IMR-90 (cell line): ENCODE measurements around the gene PAPSS2. TPM values are rescaled to one million over a fixed set of nuclear protein-coding genes. Genes with fewer than 3 reads are reported as not detected.

Experiments used
- ATAC-seq: fragments of 200-7000 bp; cut with Tn5 transposase; 2 replicates; pipeline ENCODE4 v1.9.1; 2020; ENCODE audit warnings: low read depth, mild to moderate bottlenecking, moderate library complexity
- BruUV-seq: library from RNA; stranded (reverse); fragments of 400-500 nt; replicated peaks from 2 replicates; lab custom pipeline; 2021; lab: Mats Ljungman, UMichigan
- CTCF ChIA-PET: fragments of 300-600 bp; formaldehyde crosslinking; extraction: SDS; loops from one replicate; lab custom pipeline; 2021; ENCODE audit warnings: antibody characterized with exemption; lab: Yijun Ruan, JAX
- POLR2A ChIA-PET: fragments of 300-600 bp; sonication (Branson Sonifier 250); formaldehyde crosslinking; loops from one replicate; lab custom pipeline; 2022; ENCODE audit warnings: antibody characterized with exemption; ENCODE audit not compliant: unreplicated experiment; lab: Charles Lee
- DNase-seq: peaks from one replicate; pipeline ENCODE4 v3.0.0; 2013
- H2AFZ ChIP-seq: replicated peaks from 2 replicates; pipeline ENCODE3; 2013; ENCODE audit warnings: low read length, mild to moderate bottlenecking; ENCODE audit not compliant: poor library complexity
- H2AK5ac ChIP-seq: 2 replicates; pipeline ENCODE4 v1.6.1; 2013; ENCODE audit warnings: low read depth, low read length, inconsistent platforms
- H2AK9ac ChIP-seq: replicated peaks from 2 replicates; pipeline ENCODE3; 2013; ENCODE audit warnings: mild to moderate bottlenecking, low read depth, low read length, moderate library complexity; ENCODE audit not compliant: poor library complexity
- H2BK120ac ChIP-seq: 2 replicates; pipeline ENCODE4 v1.6.1; 2013; ENCODE audit warnings: low read depth, low read length, inconsistent platforms
- H2BK15ac ChIP-seq: 3 replicates; pipeline ENCODE4 v1.6.1; 2013; ENCODE audit warnings: low read depth, low read length, inconsistent platforms
- H2BK20ac ChIP-seq: 2 replicates; pipeline ENCODE4 v1.6.1; 2013; ENCODE audit warnings: low read depth, mild to moderate bottlenecking, inconsistent platforms, low read length, moderate library complexity
- H2BK5ac ChIP-seq: 2 replicates; pipeline ENCODE4 v1.6.1; 2013; ENCODE audit warnings: mild to moderate bottlenecking, low read depth, low read length, inconsistent platforms; ENCODE audit not compliant: poor library complexity, severe bottlenecking
- H3K14ac ChIP-seq: replicated peaks from 2 replicates; pipeline ENCODE4 v1.6.1; 2013; ENCODE audit warnings: low read depth, low read length, inconsistent platforms
- H3K18ac ChIP-seq: 2 replicates; pipeline ENCODE4 v1.6.1; 2013; ENCODE audit warnings: low read depth, low read length, control low read depth
- H3K23ac ChIP-seq: 2 replicates; pipeline ENCODE4 v1.6.1; 2013; ENCODE audit warnings: low read depth, low read length, inconsistent platforms
- H3K27ac ChIP-seq: 2 replicates; pipeline ENCODE4 v1.5.1; 2013; ENCODE audit warnings: mild to moderate bottlenecking, control low read depth, low read length; ENCODE audit not compliant: insufficient read depth
- H3K27me3 ChIP-seq: 2 replicates; pipeline ENCODE4 v1.6.1; 2013; ENCODE audit warnings: low read length; ENCODE audit not compliant: control insufficient read depth, insufficient read depth
- H3K36me3 ChIP-seq: 2 replicates; pipeline ENCODE4 v1.6.1; 2013; ENCODE audit warnings: low read length, mixed read lengths; ENCODE audit not compliant: control insufficient read depth, insufficient read depth
- H3K4ac ChIP-seq: 2 replicates; pipeline ENCODE4 v1.6.1; 2013; ENCODE audit warnings: low read depth, low read length, inconsistent platforms
- H3K4me1 ChIP-seq: 2 replicates; pipeline ENCODE4 v1.6.1; 2013; ENCODE audit warnings: low read length, mixed read lengths; ENCODE audit not compliant: control insufficient read depth, insufficient read depth
- H3K4me2 ChIP-seq: 2 replicates; pipeline ENCODE4 v1.6.1; 2013; ENCODE audit warnings: low read depth, mild to moderate bottlenecking, control low read depth, low read length, moderate library complexity
- H3K4me3 ChIP-seq: 2 replicates; pipeline ENCODE4 v1.5.1; 2013; ENCODE audit warnings: low read depth, mild to moderate bottlenecking, control low read depth, low read length, moderate library complexity; ENCODE audit not compliant: insufficient read depth
- H3K56ac ChIP-seq: 2 replicates; pipeline ENCODE4 v1.6.1; 2013; ENCODE audit warnings: low read length, inconsistent platforms; ENCODE audit not compliant: insufficient read depth; ENCODE audit errors: extremely low read depth
- H3K79me1 ChIP-seq, 2 experiments: 2 replicates each; pipeline ENCODE4 v1.6.1; 2013; ENCODE audit warnings: low read length in 2 of 2, inconsistent platforms in 1 of 2, low read depth in 1 of 2
- H3K9ac ChIP-seq: 2 replicates; pipeline ENCODE4 v1.6.1; 2013; ENCODE audit warnings: low read depth, low read length, control low read depth
- H3K9me1 ChIP-seq: 2 replicates; pipeline ENCODE4 v1.6.1; 2013; ENCODE audit warnings: low read length, inconsistent platforms; ENCODE audit not compliant: insufficient read depth
- H3K9me3 ChIP-seq: 2 replicates; pipeline ENCODE4 v1.6.1; 2013; ENCODE audit warnings: low read length; ENCODE audit not compliant: control insufficient read depth, insufficient read depth
- H4K20me1 ChIP-seq: 2 replicates; pipeline ENCODE4 v1.6.1; 2013; ENCODE audit warnings: low read length, inconsistent platforms; ENCODE audit not compliant: insufficient read depth
- H4K5ac ChIP-seq: 2 replicates; pipeline ENCODE4 v1.6.1; 2013; ENCODE audit warnings: mild to moderate bottlenecking, low read depth, low read length, control low read depth
- H4K8ac ChIP-seq, 2 experiments: 2 replicates each; pipeline ENCODE4 v1.6.1; 2013; ENCODE audit warnings: low read depth in 2 of 2, low read length in 2 of 2, control low read depth in 1 of 2, inconsistent platforms in 1 of 2
- H4K91ac ChIP-seq: 2 replicates; pipeline ENCODE4 v1.6.1; 2013; ENCODE audit warnings: low read depth, low read length, inconsistent platforms; ENCODE audit not compliant: insufficient read depth
- BHLHE40 ChIP-seq: fragments of 150-350 bp; IDR thresholded peaks from 2 replicates; pipeline ENCODE4 v1.6.1; 2016; ENCODE audit warnings: mild to moderate bottlenecking, low read depth, low read length
- MAFK ChIP-seq: IDR thresholded peaks from 2 replicates; pipeline ENCODE4 v1.6.1; 2012; ENCODE audit warnings: low read depth, low read length, improper control_type of control experiment
- MXI1 ChIP-seq: IDR thresholded peaks from 2 replicates; pipeline ENCODE4 v1.6.1; 2012; ENCODE audit warnings: low read depth, mild to moderate bottlenecking, low read length, moderate library complexity, borderline replicate concordance
- NFE2L2 ChIP-seq: fragments of 150-350 bp; IDR thresholded peaks from 2 replicates; pipeline ENCODE4 v1.6.1; 2016; ENCODE audit warnings: low read depth, mild to moderate bottlenecking, low read length
- WGBS, 2 experiments: methylation state at CpG; one replicate each; pipeline versions ENCODE4 v1.1.5 to v1.1.7; 2013; ENCODE audit warnings: missing lambda C conversion rate in 2 of 2; ENCODE audit not compliant: insufficient read length in 1 of 2; ENCODE audit errors: extremely low coverage in 2 of 2; 5-methylcytosine and 5-hydroxymethylcytosine counted together
- dilution Hi-C: fragments of 300-500 bp; cut with HindIII; formaldehyde crosslinking; loops from one replicate; pipeline ENCODE4 v1.14.3; 2018; ENCODE audit warnings: low sequenced_read_pairs; ENCODE audit not compliant: unreplicated experiment
- in situ Hi-C: fragments of 300-500 bp; cut with MboI; formaldehyde crosslinking; loops from 3 replicates; pipeline ENCODE4 v1.14.3; 2019; ENCODE audit warnings: low sequenced_read_pairs, inconsistent platforms, mixed read lengths
- intact Hi-C: fragments of 100-400 bp; cut with micrococcal nuclease; formaldehyde crosslinking; loops from 2 replicates; pipeline ENCODE4 v1.10.0; 2022
- polyA plus RNA-seq, 3 experiments: library from polyadenylated mRNA; depleted of rRNA; stranded (reverse); fragments of >200 nt; gene quantifications; 2 replicates each; pipeline ENCODE4 v1.2.3, GENCODE V29; 2012; ENCODE audit warnings: low replicate concordance in 1 of 3
- total RNA-seq: library from RNA; depleted of rRNA; stranded (reverse); fragments of >200 nt; gene quantifications from 2 replicates; pipeline ENCODE4 v1.2.3, GENCODE V29; 2012

PAPSS2 gene
- total and polyA plus RNA-seq, 2 of the 4 experiments (the other 2 are of a cell fraction), result 55.0 to 63.3 TPM

DNA sequence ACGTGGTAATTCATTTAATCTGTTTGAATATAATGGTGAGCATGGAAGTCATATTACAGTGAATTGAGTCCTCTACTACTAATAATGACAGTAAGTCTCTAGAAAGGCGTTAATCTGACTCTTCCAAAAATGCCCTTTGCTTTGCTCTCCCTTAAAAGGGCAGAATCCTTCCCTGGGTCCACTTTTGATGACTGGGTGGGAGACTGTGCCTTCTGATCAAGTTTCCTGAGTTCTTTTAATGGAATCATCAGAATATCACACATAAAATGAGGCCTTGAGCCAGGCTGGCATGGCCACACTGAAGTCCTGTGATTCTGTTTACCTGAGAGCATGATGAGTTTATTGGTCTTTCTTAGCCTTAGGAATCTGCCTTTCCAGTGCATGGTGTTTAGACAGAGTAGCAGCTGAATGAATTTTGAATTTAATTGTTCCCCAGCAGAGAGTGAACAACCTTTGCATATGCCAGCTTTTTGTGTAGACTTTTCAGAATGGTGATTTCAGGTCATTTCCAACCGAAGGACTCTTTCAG, 33.3 kb downstream of the PAPSS2 start:
- Histone ChIP-seq H2BK5ac (peak overlapping the region; percentile 8), H4K8ac (no peak overlapping the region), H4K20me1 (peaks cover 17% of the 10 kb centered on the region; the same call in 1 of the 2 replicates), H2BK120ac (no peak overlapping the region), H2AK5ac (no peak overlapping the region), H3K4me1 (peaks cover 8% of the 10 kb centered on the region), H2BK15ac (no peak overlapping the region), H3K27ac (0 out of 2 replicates have a peak overlapping the region, but pooled peaks have one; percentile 8), H3K4ac (no peak overlapping the region), H3K23ac (no peak overlapping the region), H3K18ac (peak overlapping the region; percentile 17; the same call in 1 of the 2 replicates), H3K9me1 (peaks cover 12% of the 10 kb centered on the region), H3K79me1 (peaks cover 46 to 55% of the 10 kb centered on the region in 2 experiments), H3K4me3 (no peak overlapping the region), H3K4me2 (0 out of 2 replicates have a peak overlapping the region, but pooled peaks have one; percentile 15), H3K27me3 (no peaks in the 10 kb centered on the region), H3K9me3 (no peaks in the 10 kb centered on the region), H2AK9ac (no peak overlapping the region), H3K36me3 (no peaks in the 10 kb centered on the region), H3K9ac (no peak overlapping the region), H4K91ac (0 out of 2 replicates have a peak overlapping the region, but pooled peaks have one; percentile 22), H3K14ac (no peak overlapping the region), H3K56ac (no peak overlapping the region), H2AFZ (no peak overlapping the region), H4K5ac (peak overlapping the region; percentile 7; the same call in 1 of the 2 replicates), H2BK20ac (no peak overlapping the region)
- dilution Hi-C loops (no loop called here), intact Hi-C loops (no loop called here), in situ Hi-C loops (no loop called here)
- ChIA-PET POLR2A (no interaction called here), CTCF (no interaction called here)
- DNase-seq (no peak), ATAC-seq (no peak)
- TF ChIP-seq BHLHE40 (no peak), NFE2L2 (no peak), MAFK (no peak), MXI1 (no peak)
- WGBS, 2 experiments, result no CpG with 5 or more reads among the region's 3 CpGs
- no TSS peak for BruUV-seq
